ENCODE data around the gene TCP10L.
"Not testable (repeated sequence)": the region's sequence is repeated elsewhere in the genome, so short reads cannot be mapped to it uniquely, and the experiment has no call there.

Gene TCP10L, protein sequence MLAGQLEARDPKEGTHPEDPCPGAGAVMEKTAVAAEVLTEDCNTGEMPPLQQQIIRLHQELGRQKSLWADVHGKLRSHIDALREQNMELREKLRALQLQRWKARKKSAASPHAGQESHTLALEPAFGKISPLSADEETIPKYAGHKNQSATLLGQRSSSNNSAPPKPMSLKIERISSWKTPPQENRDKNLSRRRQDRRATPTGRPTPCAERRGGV

DNA sequence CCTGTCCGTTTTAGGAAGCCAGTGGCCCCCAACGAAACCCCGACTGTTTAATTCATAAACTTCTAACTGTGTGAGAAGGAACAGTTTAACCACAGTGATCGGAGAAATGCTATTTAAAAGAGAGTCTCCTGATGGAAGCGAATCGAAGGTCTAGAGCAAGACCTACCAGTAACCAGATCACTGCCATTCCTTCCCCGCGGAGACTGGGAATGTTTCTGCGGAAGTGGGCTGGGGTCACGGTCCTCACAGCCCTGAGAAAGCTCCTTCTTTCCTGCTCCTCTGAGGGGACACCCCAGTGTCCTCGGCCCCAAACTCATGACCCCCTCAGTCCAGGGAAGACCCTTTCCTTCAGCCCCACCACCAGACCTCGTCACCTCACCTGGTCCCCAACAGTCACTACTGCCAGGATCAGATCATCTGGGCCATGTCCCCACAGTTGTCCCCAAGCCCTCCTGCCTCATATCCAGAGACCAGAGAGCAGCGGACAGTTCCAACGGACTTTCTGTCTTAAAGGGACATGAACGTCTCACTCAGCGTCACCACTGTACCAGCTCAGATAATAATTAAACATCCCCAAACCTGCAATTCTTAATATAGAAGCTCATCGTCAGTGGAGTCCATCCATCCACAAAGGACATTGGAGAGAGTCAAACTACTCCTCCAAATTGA lies at the start of gene TCP10L:
Gene TCP10L, minus strand, starts transcription at position 482 of the 669 bp plus-strand sequence. CDS start 1,219 bp downstream, outside the sequence.
- DNase-seq: no peak

GRCh38 chr21:32626621-32627196 lies 41.4 kb upstream of the TCP10L start:
- no peak for DNase-seq

- DNase-seq: not testable (repeated sequence)
Measured at GRCh38 chr21:32618218-32618617, 32.9 kb upstream of the TCP10L start.

GRCh38 chr21:32613436-32614043 lies 28.2 kb upstream of the TCP10L start:
- DNase-seq: no peak

DNA sequence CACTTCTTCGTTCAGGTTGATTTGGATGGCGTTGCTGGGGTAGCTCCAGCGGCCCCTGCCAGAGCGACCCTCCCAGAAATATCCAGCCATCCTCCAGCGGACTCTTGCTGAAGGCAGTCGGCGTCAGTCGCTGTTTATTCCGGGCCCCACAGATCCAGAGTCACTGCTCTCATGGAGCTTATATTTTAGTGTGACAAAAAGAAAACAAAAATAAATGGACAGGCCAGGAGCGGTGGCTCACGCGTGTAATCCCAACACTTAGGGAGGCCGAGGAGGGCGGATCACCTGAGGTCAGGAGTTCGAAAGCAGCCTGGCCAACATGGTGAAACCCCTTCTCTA lies 27.6 kb upstream of the TCP10L start:
- no peak for DNase-seq

GRCh38 chr21:32612075-32612998 lies 27.0 kb upstream of the TCP10L start, which contains the start of gene CFAP298:
TSS of gene CFAP298 (minus strand) at chr21:32612377. CDS start at chr21:32612243, 134 bp downstream.
- DNase-seq: peak; percentile 40

DNA sequence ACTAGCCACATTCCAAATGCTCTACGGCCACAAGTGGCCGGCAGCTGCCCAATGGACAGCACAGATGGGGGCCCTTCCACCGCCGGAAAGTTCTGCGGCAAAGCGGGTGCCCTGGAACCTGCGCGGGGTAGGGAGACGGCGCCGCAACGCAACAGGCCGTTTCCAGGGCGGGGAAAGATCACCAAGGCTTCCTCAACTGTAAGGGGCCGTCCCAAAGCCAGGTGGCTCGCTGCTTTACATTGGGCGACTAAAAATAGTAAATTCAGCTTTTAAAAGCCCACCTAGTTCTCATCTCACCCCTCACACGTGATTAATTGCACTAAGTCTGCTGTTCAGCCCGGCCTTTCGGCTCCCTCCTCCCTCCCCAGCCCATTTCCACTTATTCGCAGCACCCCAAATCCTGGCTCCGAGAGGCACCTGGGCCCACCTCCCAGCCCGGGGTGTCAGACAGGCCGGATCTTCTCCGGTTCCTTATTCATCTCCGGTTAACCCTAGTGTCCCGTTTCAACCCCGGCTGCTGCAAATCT lies 26.2 kb upstream of the TCP10L start:
- DNase-seq: no peak

DNA sequence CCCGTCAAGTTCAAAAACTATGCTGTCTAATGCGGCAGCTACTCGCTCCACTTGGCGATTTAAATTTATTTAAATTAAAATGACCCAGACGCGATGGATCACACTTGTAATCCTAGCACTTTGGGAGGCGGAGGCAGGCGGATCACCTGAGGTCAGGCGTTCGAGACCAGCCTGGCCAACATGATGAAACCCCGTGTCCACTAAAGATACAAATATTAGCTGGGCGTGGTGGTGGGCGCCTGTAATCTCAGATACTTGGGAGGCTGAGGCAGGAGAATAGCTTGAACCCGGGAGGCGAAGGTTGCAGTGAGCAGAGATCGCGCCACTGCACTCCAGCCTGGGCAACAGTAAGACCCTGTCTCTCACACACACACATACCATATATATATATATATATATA lies 25.6 kb upstream of the TCP10L start:
- DNase-seq: not testable (repeated sequence)

GRCh38 chr21:32608851-32609250 lies 23.5 kb upstream of the TCP10L start:
- DNase-seq: no peak

DNA sequence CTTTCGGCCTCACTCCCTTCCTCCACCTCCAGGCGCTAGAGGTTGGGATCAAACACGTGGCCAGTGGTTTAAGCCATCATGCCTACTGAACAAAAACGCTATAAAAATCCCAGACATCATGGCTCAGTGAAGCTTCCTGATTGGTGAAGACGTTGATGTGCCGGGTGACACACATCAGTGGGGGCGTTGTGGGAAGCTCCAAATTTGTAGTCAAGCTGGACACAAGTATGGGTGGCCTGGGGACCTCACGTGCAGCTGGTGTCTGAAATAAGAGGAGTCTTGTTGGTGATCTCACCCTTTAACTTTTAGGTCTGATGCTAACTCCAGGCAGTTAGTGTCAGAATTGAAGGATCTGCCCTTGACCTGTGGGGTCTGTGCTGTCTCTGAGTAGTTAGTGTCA lies 20.1 kb upstream of the TCP10L start:
- DNase-seq: no peak

- DNase-seq: no peak
Measured at GRCh38 chr21:32604464-32604863, 19.1 kb upstream of the TCP10L start.

DNA sequence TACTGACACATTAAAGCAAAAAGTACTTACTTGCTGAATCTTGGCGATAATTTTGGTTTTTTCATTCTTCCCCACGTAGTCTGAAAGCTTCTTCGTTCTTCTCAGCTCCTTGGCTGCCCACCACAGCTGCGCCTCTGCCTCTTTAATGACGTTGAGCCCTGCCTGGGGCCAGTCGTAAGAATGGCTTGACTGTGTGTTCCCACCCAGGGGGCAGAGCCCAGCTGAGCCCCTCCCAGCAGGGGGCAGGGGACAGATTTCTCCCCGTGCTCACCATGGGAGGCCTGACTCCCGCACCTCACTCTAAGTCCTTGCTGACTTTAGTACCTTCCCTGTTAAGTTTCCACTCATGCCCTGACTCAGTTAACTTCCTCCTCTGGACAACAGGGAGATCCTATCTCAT lies 17.8 kb upstream of the TCP10L start:
- DNase-seq: no peak

- no peak for DNase-seq
Measured at GRCh38 chr21:32602099-32602498, 16.8 kb upstream of the TCP10L start.

DNA sequence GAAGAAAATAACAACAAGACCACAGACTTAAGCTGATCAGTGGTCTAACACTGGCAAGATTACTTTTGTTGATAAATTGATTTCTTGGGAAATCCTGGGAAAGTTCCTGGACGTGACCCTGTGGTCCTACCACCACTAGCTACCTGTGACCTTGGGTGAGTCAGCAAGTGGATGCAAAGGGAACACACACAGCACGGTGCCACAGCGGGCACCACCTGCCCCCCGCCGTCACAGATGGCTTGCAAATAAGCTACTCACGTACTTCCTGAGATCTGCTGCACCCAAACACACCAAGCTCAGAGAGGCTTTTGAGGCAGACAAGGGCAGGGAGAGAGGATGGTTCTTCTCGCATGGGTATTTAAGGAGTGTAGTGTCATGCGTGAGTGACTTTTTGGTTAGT lies 14.2 kb upstream of the TCP10L start:
- DNase-seq: no peak

DNA sequence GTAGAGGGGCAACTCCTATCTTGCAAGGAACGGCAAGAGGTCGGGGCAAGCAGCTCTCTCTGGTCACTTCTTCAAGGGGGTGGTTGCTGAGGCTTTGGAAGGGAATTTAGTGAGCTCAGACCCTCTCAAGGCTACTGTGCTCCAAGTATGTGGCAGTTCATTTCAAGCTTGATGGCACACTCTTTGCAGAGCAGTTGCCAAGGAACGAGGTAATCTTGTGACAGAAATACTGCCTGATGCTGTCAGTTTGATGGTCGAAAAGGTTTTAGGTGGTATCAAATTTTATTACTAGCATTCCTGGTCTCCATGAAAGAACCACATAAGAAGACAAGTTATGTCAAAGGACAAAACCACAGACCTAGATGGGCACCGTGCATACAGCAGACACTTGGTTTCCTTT lies 13.8 kb upstream of the TCP10L start:
- no peak for DNase-seq

- DNase-seq: no peak
Measured at GRCh38 chr21:32597205-32597604, 11.9 kb upstream of the TCP10L start.

DNA sequence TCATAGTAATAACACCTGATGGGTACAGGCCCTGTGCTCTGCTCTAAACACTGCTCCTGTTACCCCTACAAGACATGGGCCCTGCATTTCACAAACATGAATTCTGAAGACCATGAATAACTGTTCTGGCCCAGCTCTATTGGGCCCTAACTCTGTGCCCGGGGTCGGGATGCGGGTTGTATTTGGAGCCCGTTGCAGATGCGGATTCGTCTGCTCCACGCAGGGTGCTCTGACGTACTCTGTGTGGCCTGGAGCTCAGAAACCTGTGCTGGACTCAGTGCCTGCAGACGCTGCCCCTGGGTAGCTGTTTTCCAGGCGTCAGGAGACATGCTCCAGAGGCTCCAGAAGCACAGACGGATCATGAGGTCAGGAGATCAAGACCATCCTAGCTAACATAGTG lies 10.1 kb upstream of the TCP10L start:
- no peak for DNase-seq

- DNase-seq: no peak
Measured at GRCh38 chr21:32593690-32594089, 8.4 kb upstream of the TCP10L start.

- DNase-seq: no peak
Measured at GRCh38 chr21:32592929-32593502, 7.7 kb upstream of the TCP10L start.

GRCh38 chr21:32590130-32590529 lies 4.8 kb upstream of the TCP10L start:
- no peak for DNase-seq

GRCh38 chr21:32587651-32588050 lies 2.3 kb upstream of the TCP10L start:
- DNase-seq: no peak

- DNase-seq: no peak
Measured at GRCh38 chr21:32587120-32587519, 1.8 kb upstream of the TCP10L start.

Measured in 8988T (cell line).